Gastroesophageal sphincter (tissue), 3 donors: ENCODE results near the gene SLCO1C1.

Experiments used
- CTCF ChIP-seq, 4 experiments: fragments of 200-600 bp in 2 of 4; fragments of 450-650 bp in 2 of 4; sonication (generic) in 1 of 4; IDR thresholded peaks; one replicate each; pipeline ENCODE4 v1.5.1; 2017 to 2019; ENCODE audit warnings: antibody characterized with exemption in 4 of 4, mild to moderate bottlenecking in 2 of 4, moderate library complexity in 2 of 4
- EP300 ChIP-seq: sonication (generic); formaldehyde crosslinking; IDR thresholded peaks from one replicate; pipeline ENCODE4 v1.6.1; 2017; ENCODE audit warnings: antibody characterized with exemption, mild to moderate bottlenecking
- POLR2A ChIP-seq, 2 donors: fragments of 450-650 bp; IDR thresholded peaks; one replicate each; pipeline ENCODE4 v1.6.1; 2017; ENCODE audit warnings: antibody characterized with exemption in 2 of 2, mild to moderate bottlenecking in 2 of 2, moderate library complexity in 1 of 2
- POLR2AphosphoS5 ChIP-seq: sonication (generic); formaldehyde crosslinking; IDR thresholded peaks from one replicate; pipeline ENCODE4 v1.6.1; 2017; ENCODE audit warnings: antibody characterized with exemption

GRCh38 chr12:20778969-20779368 lies 83.8 kb downstream of the SLCO1C1 start:
- TF ChIP-seq CTCF (IDR thresholded peaks at IDR 0.05) (no peak), POLR2AphosphoS5 (no peak), POLR2A (IDR thresholded peaks at IDR 0.05) (no peak), EP300 (no peak)
